ENCODE measurements around the gene HOMER2.

HOMER2 gene

GRCh38 chr15:82849556-82850512 is 102.7 kb downstream of the HOMER2 start:
- TF ChIP-seq CTCF (IDR thresholded peaks at IDR 0.05; ENCODE audit: insufficient read depth, low read length) (peak; percentile 88), SPI1 (IDR thresholded peaks at IDR 0.05; ENCODE audit: borderline replicate concordance, low read depth) (no peak), GABPA (IDR thresholded peaks at IDR 0.05; ENCODE audit: low read depth) (peak; percentile 39; the same call in 1 of the 2 replicates)
- peak; percentile 66 to 85 for DNase-seq (ENCODE audit: low read depth in 1 of 2, low spot score in 1 of 2)
- Histone ChIP-seq H3K4me3 (replicated peaks; ENCODE audit: insufficient read depth, low read length) (no peak overlapping the region), H3K27ac (replicated peaks) (no peak overlapping the region), H3K27me3 (ENCODE audit: insufficient read depth, poor library complexity, severe bottlenecking) (no peaks in the 10 kb centered on the region)

GRCh38 chr15:82848241-82848993 is 104.1 kb downstream of the HOMER2 start:
- H3K27ac ChIP-seq (replicated peaks) = no peak overlapping the region
- H3K4me3 ChIP-seq (replicated peaks; ENCODE audit: insufficient read depth, low read length) = no peak overlapping the region

GRCh38 chr15:82847703-82848102 is 104.8 kb downstream of the HOMER2 start:
- DNase-seq (ENCODE audit: low read depth in 1 of 2, low spot score in 1 of 2) = no peak
- no peak for TF ChIP-seq GABPA (IDR thresholded peaks at IDR 0.05; ENCODE audit: low read depth)
- TF ChIP-seq POLR2AphosphoS5 (IDR thresholded peaks at IDR 0.05; ENCODE audit: low read depth) = no peak
- no peak for TF ChIP-seq SPI1 (IDR thresholded peaks at IDR 0.05; ENCODE audit: borderline replicate concordance, low read depth)
- no peak for TF ChIP-seq CTCF (IDR thresholded peaks at IDR 0.05; ENCODE audit: insufficient read depth, low read length)
- no peak for TF ChIP-seq REST (IDR thresholded peaks at IDR 0.05; ENCODE audit: insufficient replicate concordance, low read depth)
- H3K27me3 ChIP-seq (ENCODE audit: insufficient read depth, poor library complexity, severe bottlenecking) = no peaks in the 10 kb centered on the region
- H3K27ac ChIP-seq (replicated peaks) = no peak overlapping the region
- no peak overlapping the region for H3K4me3 ChIP-seq (replicated peaks; ENCODE audit: insufficient read depth, low read length)

More at GRCh38 chr15:82848241-82848993, 104.1 kb downstream of the HOMER2 start:
- no peak for TF ChIP-seq REST (IDR thresholded peaks at IDR 0.05; ENCODE audit: insufficient replicate concordance, low read depth)
- no peak for TF ChIP-seq POLR2AphosphoS5 (IDR thresholded peaks at IDR 0.05; ENCODE audit: low read depth)
- no peak for TF ChIP-seq GABPA (IDR thresholded peaks at IDR 0.05; ENCODE audit: low read depth)
- no peak for TF ChIP-seq CTCF (IDR thresholded peaks at IDR 0.05; ENCODE audit: insufficient read depth, low read length)
- TF ChIP-seq SPI1 (IDR thresholded peaks at IDR 0.05; ENCODE audit: borderline replicate concordance, low read depth) = no peak
- DNase-seq (ENCODE audit: low read depth in 1 of 2, low spot score in 1 of 2) = no peak
- no peaks in the 10 kb centered on the region for H3K27me3 ChIP-seq (ENCODE audit: insufficient read depth, poor library complexity, severe bottlenecking)

All from HL-60 (cell line).